GM04504 (cell line): ENCODE results near the gene MYO9B.

Source experiments
- DNase-seq: peaks from one replicate; pipeline ENCODE4 v3.0.0-alpha.2; 2012; ENCODE audit warnings: low read depth

The MYO9B gene

DNA sequence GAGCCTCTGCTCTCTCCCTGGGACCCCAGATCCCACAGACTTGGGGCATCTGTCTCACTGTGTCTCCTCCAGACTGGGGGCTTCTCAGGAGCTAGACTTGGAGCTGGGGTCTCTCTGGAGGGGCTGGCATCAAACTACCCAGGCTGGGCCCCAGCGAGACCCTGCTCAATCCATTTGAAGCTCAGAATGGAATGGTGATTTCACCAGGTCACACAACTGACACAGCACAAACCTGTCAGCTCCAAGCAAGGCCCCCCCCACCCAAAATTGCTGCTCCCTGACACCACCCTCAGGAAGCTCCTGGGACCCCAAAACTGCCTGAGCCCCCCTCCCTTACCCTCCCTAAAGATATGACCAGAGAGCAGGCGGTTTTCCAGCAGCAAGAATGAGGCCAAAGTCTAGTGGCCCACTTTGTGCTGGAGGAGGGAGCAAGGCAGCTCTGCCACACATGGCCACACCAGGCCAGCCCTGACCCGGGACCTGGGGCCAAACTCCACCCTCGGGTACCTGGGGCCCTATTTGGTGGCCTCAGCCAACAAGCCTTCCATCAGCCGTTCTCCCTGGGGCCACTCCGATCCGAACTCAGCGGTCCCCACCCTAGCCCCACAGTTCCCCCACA lies 167.7 kb downstream of the MYO9B start:
- DNase-seq = no peak

DNA sequence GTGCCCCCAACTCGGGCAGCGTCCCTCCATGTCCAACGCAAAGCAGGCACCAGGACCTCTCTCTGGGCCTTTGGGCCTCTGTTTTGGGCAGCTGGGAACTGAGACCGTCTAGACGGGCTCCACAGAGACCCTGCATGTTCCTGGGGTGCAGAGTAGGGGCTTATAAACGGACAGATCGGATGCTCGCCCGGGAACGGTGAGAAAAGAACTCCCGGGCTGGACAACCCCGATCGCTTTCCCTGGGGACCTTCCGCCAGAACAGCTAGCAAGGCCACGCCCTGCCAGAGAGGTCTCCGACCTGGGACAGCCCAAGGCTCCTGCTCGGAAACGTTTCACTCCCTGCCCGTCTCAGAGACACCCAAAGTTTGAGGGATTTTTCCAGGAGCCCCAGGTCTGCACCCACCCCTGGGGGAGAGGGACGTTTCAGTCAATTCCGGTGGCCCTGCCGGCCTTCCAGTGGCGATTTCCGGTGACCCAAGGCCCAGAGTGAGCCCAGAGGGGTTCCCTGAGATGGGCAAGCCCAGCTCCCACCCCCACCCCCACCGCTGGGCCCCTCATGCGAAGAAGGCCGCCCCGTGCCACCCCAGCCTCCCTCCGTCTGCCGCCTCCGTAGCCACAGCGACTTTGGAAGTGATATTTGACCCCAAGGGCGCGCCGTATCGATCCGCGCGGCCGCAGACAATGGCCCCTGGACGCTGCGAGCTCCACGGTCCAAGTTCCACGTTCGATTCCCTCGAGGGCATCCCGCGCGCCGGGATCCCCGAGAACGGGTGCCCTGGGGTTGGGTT lies 168.4 kb downstream of the MYO9B start:
- DNase-seq = no peak

DNA sequence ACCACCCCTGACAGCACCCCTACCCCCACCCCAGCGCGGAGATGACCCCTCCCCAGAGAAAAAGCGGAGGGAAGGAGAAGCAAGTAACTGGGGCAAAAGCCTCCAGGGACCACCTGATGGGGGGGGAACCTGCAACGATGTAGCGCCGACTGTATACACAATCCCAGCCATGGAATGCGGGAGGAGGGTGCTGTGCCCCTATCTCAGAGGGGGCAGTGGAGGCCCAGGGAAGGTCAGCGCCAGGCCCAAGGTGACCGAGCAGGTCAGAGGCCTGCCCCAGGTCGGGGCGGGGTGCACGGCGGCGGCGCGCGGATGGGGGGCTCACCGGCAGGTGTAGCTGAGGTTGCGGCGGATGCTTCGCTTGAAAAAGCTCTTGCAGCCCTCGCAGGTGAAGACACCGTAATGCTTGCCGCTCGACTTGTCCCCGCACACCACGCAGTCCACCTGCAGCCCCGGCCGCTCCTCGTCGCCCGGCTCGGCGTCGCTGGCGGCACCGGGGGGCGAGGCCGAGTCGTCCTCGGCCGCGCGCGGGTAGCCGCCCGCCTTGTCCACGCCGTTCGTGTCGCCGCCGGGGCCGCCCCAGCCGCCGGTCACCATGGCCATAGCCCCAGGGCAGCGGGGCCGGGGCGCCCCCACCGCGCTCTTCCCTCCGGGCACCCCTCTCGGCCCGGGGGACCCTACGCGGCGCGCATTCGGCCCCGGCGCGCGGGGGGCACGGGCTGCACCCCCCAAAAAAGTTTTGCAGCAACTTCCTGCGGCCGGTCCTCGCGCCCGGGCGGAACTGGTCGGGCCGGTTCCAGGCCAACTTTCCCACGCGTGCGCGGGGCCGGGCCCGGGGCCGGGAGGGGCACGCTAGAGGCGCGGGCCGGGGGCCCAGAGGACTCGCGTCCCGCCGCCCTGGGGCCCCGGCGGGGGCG lies 169.3 kb downstream of the MYO9B start:
- DNase-seq = no peak

DNA sequence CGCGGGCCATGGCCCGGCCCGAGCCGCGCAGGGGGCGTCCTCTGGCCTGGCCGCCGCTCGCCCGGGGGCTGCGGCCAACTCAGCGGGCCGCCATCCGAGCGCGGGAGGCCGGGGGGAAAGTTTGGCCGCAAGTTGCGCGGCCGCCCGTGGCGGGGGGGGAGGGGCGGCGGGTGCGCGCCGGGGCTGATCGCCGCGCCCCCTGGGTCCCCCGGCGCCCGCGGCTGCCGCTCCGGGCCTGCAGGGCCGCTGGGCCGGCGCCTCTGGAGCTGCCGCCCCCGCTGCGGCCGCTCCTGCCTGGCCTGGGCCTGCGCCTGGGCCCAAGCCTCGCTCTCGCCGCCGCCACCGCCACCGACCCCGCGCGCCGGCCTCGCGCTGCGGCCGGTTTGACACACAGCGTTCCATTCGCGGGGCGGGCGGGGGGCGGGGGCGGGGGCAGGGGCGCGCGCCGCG lies 170.0 kb downstream of the MYO9B start, which contains the start of gene NR2F6:
Gene NR2F6, minus strand, starts transcription at position 385 of the 450 bp plus-strand sequence. CDS start 699 bp downstream, outside the sequence.
- DNase-seq = no peak

DNA sequence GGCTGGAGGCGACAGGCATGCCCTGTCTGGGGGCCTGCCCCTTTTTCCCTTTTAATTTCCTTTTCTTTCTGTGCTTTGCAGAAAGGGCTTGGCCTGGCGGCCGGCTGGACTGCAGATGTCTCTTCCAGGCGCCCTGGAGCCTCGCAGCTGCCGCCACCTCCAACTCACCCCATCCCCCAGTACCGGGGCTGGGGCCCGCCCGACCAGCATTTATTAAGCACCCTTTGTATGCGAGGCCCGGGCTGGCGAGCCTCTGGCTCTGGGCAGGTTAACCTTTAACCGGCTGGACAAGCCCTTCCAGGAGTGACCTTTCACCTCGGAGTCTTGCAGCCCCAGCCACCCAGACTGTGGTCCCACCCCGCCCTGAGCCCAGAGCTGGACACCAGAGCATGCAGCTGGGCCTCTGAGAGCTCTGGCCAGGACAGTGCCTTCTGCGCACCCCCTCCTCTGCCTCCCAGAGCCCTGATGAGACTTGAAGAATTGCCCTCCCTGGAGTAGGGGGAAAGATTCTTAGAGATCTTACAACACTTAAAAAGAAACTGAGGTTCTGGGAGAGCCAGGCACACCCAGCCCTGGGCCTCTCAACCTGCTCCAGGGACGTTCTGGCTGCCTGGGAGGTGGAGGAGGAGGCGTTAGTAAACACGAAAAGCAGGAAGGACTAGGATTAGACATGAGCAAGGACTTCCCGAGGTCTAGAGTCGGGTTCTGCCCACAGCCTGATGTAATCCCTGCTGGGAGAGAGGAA lies 171.3 kb downstream of the MYO9B start:
- DNase-seq = no peak

DNA sequence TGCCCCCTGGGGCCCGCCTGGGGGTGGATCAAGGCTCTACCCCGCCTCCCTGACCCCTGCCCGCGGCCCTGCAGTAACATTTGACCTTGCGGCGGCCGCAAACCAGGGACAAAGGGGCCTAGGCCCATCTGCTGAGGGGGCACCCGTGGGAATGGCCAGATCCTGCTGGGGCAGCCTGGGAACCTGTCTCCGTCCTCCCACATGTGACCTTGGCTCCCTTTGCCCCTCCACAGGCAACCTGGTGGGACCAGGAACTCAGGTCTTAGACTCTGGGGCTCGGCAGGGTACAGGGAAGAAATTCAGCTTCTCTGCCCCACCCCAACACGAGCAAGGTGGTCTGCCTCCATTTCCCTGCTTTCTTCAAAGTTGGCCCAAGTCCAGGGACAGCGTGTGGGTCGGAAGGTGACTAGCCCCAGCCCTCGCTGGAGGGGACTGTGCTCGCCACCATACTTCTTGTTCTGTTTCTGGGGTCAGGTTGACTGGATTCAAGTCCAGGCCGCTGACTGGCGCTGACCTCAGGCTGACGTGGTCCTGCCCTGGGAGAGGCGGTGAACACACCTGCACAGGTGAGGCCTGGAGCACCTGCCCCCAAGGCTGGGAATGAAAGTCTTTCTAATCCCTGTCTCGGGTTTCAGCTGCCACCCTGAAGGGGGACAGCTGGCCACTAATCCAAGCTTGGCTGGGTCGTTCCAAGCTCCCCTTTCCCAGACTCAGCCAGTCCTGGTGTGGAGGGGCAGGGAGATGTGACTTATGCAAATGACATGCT lies 172.6 kb downstream of the MYO9B start:
- DNase-seq = no peak

DNA sequence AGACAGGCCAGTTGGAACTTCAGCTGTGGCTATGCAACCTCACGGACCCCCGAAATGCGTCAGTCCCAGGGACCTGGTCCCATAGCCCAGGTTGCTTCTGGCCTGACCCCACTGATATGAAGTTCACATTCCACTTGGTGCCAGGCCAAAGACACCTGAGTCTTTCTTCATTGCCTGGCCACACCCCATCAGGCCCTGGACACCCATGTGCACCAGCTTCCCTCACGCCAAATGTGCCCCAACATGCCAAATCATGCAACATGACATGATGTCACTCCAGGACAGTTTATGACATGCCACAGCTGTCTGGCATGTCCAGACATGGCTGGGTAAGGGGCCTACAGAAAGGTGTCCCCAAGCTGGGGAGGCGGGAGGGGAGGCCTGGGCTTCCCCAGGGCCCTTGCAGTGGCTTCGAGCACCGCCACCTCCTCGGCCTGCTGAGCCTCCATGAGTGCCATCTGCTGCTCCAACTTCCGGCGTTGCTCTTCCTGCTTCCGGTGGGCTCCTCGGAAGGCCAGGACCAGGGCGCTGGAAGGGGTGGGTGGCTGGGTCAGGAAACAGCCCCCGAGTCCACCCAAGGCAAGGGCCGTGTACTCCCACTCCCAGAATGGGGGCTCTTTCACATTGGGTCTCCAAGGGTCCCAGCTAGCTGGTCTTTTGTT lies 174.4 kb downstream of the MYO9B start:
- no peak for DNase-seq

DNA sequence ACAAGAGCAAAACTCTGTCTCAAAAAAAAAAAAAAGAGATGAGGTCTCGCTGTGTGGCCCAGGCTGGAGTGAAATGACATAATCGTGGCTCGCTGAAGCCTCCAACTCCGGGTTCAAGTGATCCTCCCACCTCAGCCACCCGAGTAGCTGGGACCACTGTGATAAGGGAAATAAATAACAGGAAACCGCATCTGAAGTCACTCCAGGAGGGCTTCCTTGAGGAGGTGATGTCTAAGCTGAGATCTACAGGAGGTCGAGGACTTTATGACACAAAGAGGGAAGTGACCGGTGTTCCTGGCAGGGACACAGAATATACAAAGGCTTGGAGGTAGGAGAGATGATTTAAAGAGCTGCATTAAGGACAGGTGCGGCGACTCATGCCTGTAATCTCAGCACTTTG lies 179.1 kb downstream of the MYO9B start:
- DNase-seq = no peak

DNA sequence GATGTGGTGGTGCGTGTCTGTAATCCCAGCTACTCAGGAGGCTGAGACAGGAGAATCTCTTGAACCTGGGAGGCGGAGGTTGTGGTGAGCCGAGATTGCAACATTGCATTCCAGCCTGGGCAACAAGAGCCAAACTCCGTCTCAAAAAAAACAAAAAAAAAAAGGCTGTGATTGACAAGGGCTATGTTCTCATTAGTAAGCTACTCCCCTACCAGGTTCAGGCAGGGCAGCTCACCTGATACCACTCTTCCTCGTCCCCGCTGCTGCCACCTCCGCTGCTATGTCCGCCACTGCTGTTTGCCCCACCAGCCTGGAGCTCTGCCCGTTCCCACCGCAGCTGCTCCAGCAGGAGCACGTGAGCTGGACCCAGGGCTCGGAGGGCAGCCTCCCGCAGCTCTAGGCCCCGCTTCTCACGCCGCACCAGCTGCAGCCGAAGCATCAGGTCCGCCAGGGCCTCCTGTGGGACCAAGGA lies 179.6 kb downstream of the MYO9B start:
- DNase-seq = no peak

DNA sequence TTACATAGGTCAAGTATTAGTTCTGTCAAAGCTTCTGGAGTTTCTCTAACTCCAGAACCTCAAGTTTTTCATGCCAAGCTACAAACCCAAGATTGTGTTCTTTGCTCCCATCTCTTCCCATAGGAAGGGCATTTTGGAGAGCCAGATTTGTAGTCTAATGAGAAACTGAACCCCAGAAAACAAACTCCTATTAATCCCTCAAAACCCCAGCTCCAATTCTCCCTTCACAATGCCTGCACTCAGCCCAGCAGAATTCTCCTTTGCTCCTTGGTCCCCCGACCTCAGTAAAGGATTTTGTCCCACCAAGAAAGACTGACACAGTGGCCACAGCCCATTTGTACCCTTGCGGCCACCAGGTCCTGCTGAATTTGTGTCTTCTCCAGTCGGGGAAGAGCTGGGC lies 180.6 kb downstream of the MYO9B start:
- no peak for DNase-seq

DNA sequence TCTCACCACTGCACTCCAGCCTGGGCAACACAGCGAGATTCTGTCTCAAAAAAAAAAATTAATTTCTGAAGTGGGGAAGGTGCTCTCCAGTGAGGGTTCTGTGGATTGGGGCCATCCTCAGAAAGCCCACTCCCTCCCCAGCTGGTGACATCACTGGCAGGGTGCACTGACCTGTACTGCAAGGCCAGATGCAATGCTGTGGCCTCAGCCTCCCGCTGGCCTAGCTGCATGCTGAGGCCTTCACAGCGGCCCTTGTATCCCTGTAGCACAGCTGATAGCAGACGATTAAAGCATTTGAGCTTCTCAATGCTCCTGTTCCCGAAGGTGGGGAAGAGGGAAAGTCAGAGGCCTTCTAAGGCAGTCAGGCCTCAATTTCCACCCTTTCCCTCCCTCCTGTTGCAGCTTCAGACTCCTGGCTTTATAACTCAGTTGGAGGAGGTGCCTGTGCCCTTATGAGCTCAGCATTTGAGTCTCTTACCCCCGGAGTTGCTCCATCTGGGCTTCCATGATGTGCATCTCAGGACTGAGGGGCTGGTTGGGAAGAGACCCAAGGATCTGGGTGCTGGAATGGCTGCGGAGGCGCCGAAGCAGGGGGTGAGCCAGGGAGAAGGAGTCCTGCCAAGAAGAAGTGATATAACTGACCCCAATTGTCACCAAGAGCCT lies 183.7 kb downstream of the MYO9B start:
- DNase-seq = no peak

DNA sequence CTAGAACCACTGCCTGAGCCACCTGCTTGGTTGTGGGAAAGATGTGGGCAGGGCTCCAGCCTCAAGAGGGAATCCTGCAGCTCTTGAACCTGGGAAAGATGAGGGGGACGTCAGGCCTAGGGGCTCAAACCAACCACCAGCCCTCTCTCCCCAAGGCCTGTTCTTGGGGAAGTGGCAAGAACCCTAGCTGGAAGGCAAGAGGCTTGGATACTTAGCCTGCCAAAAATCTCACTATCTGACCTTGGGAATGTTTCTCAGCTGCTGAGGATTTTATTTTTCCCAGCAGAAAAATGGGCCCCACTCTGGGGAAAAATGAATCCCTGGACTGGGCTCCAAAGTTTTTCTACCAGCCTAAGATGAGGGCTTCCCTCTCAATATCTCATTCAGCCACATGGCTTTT lies 184.4 kb downstream of the MYO9B start:
- no peak for DNase-seq

DNA sequence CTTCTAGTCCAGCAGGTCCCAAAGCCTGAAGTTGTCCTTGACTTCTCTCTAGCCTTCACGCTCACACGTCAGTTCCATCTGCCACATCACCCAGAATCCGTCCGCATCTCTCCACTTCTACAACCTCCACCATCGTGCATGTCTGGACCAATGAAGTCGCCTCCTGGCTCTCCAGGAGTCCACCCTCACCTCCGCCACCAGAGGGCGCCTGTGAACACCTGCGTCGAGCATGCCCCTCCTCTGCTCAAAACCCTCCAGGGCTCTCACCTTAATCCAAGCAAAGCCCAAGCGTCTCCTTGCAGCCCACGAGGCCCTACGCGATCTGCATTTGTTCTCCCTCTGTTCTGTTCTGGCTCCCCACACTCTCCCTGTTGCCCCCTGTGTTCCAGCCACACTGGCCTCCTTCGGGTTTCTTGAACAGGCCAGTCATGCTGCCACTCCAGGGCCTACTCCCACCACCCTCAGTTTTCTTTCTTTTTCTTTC lies 185.3 kb downstream of the MYO9B start:
- DNase-seq = no peak

DNA sequence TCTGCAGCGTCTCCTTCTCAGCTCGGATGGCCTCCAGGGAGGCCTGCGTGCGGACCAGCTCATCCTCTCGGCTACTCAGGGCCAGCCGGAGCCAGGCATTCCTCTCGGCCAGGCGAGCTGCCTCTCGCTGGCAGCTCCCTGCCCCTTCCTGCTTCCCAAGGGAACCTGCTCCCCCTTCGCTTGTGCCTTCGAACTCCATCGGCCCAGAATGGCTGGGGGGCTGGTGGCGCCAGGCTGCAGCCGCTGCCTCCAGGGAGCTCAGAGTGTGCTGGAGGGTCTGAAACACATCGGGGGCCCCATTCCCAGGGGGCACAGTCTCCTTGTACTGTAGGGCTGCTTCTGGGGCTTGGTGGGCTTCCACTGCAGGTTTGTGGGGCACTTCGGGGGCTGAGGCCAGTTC lies 187.0 kb downstream of the MYO9B start:
- DNase-seq = no peak
